GM15510 (cell line): ENCODE data around the gene NKAIN4.

Experiments
- POLR2A ChIP-seq: IDR thresholded peaks from 3 replicates; pipeline ENCODE4 v1.6.1; 2011; ENCODE audit warnings: borderline replicate concordance; ENCODE audit not compliant: insufficient read length; ENCODE audit errors: extremely low read depth

Gene NKAIN4

GRCh38 chr20:63283397-63284082, 29.3 kb upstream of the NKAIN4 start:
- no peak for TF ChIP-seq POLR2A

GRCh38 chr20:63282946-63283345, 28.7 kb upstream of the NKAIN4 start:
- no peak for TF ChIP-seq POLR2A

GRCh38 chr20:63281742-63282665, 27.7 kb upstream of the NKAIN4 start:
- no peak for TF ChIP-seq POLR2A

- no peak for TF ChIP-seq POLR2A
Measured at GRCh38 chr20:63280929-63281545, 26.8 kb upstream of the NKAIN4 start.

- no peak for TF ChIP-seq POLR2A
Measured at GRCh38 chr20:63280371-63280770, 26.1 kb upstream of the NKAIN4 start.

- no peak for TF ChIP-seq POLR2A
Measured at GRCh38 chr20:63279931-63280330, 25.7 kb upstream of the NKAIN4 start.

GRCh38 chr20:63278661-63279060, 24.4 kb upstream of the NKAIN4 start:
- no peak for TF ChIP-seq POLR2A

- TF ChIP-seq POLR2A: no peak
Measured at GRCh38 chr20:63277466-63278272, 23.4 kb upstream of the NKAIN4 start.

GRCh38 chr20:63276956-63277355, 22.7 kb upstream of the NKAIN4 start:
- no peak for TF ChIP-seq POLR2A

GRCh38 chr20:63275825-63276224, 21.6 kb upstream of the NKAIN4 start:
- no peak for TF ChIP-seq POLR2A

- TF ChIP-seq POLR2A: no peak
Measured at GRCh38 chr20:63274381-63275228, 20.3 kb upstream of the NKAIN4 start.

- no peak for TF ChIP-seq POLR2A
Measured at GRCh38 chr20:63273635-63274380, 19.5 kb upstream of the NKAIN4 start.

- TF ChIP-seq POLR2A: no peak
Measured at GRCh38 chr20:63273059-63273579, 18.9 kb upstream of the NKAIN4 start.
